HTR-8/SVneo (cell line): Measurements from ENCODE around the gene MCUB.

Experiments used
- DNase-seq: peaks from one replicate; pipeline ENCODE4 v3.0.0; 2011; ENCODE audit warnings: low spot score, mixed read lengths; ENCODE audit not compliant: insufficient read length
- FAIRE-seq: peaks from 2 replicates; lab custom pipeline; 2011; peaks lifted over from hg19 to GRCh38; lab: Jason Lieb, UNC

The MCUB gene

DNA sequence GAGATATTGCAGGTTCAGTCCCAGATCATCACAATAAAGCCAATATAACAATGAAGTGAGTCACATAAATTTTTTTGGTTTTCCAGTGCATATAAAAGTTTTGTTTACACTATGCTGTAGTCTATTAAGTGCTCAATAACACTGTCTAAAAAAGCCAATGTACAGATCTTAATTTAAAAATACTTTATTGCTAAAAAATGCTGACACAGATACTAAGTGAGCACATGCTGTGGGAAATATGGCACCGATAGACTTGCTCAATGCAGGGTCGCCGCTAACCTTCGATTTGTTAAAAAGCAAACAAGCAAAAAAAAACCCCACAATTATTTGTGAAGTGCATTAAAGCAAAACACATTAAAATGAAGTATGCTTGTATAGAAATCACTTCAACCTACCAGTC, 159.6 kb downstream of the MCUB start:
- no peak for DNase-seq
- FAIRE-seq: no peak

DNA sequence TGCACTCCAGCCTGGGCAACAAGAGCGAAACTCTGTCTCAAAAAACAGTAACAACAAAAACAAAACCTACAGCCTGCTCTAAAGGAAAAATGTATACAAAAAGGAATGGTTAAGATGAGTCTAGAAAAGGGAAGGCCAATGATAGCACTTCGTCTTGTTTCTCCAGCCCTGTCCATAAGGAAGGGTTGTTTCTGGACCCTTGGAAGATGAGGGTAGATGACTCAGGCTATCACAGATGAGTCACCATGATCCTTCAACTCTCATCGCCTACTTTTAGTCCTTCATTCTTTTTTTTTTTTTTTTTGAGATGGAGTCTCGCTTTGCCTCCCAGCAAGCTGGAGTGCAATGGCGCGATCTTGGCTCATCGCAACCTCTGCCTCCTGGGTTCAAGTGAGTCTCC, 161.0 kb downstream of the MCUB start:
- DNase-seq: peak; percentile 45
- FAIRE-seq: no peak

DNA sequence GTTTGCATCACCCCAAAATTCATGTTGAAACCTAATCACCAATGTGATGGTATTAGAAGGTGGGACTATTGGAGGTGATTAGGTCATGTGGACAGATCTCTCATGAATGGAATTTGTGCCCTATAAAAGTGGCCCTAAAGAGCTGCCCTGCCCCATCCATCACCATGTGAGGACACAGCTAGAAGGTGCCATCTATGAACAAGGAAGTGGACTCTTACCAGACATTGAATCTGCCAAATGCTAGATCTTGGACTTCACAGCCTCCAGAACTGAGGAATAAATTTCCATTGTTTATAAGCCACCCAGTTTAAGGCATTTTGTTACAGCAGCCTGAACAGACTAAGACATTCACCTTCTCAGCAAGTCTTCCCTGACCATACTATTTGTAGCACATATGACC, 162.3 kb downstream of the MCUB start:
- DNase-seq (no peak), FAIRE-seq (peak; percentile 20)

DNA sequence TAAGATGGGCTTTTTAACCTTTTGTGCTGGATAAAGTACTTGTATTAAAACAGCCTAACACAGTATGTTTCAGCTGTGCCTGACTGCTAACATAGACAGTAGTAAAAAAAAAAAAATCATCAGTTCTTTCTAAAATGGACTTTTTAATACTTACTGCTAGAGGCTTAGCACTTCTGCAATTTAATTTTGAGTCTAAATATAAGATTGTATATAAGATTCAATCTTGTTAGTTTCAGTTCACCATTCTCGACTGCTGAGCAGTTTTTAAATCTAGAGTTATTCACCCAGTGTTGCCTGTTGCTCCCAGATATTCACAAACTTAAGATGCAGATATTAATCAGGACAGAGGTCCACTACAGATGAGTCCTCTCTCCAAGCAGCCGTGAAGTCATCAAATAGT, 163.1 kb downstream of the MCUB start:
- FAIRE-seq: no peak
- DNase-seq: no peak

DNA sequence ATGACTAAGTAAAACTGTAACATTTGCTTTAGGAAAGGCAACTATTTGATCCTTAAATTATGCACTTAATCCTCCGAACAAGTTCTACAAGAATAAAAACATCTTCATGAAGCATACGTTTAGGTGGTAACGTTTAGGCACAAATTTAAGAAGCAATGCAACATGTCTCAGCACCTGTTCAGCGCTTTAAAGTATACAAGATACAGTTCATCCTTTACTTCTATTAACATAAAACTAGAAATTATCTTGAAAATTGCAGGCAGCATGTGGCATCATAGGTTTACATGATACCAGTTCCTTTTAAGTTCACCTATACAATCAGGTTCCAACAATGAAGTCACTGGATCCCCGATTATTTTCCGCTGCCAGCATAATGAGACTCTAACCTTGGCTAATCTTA, 168.3 kb downstream of the MCUB start:
- DNase-seq (no peak), FAIRE-seq (no peak)

DNA sequence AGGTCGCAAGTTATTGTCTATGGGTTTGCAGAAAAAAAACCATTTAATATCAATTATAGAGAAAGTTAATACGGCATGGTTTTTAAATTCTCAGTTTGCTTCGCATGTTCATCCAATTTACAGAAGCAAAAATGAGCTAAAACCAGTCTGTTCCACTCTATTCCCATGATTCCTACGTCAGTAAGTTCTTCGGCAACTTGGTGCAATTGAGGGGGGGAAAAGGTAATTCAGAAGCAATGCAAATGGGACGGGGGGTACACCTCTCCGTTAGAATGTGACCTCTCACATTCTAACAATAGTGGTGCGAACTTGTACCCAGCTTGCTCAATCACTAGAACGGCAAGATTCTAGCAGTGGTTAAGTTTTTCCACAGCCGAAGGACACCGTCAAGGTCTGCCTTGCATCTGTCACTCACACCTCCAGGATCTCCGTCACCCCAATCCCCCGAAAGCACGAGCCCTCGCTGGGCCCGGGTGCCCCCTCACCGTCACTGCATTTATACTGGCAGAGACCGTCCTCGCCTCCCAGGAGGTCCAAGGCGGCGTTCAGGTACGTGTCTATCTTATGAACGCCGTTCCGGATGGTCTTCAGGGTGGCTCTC, 169.2 kb downstream of the MCUB start:
- FAIRE-seq (peak; percentile 57), DNase-seq (peak; percentile 12)

DNA sequence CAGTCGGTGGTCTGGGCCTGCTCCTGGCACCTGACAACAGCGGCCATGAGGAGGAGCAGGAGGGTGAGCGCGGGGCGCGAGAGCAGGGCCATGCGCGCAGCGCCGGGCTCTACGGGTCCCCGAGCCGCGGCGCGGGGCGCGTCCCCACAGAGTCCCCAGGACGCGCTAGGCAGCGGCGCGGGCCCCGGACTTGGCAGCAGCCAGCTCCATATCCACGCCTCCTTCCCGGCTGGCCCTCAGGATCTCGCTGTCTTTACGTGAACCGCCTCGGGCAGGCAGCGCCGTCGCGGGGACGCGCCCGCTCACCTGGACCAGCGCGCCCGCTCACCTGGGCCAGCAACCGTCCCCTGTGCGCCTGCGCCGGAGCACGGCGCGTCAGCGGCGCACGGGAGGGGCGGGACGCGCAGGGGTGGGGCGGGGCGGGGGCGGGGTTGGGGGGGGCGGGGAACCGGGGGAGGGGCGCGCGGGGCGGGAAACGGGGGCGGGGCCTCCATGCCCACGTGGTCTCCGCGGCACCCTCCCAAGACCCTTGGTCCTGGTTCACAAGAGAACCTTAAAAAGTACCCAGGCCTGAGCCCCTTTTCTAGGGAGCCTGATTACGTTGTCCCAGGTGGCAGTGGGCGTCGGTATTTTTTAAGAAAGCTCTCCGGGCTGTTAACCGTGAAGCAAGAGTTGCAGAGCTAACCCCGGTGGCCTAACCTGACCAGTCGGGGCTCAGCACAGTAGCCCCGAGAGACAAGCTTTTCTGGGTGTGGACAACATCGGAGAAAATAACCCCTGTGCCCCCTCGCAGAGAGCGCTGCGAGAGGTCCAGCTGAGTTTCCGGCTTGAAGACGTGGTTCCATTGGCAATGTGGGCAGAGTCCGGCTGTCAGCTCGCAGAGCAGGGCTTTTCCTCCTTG, 169.9 kb downstream of the MCUB start, which contains the start of gene PLA2G12A:
TSS of gene PLA2G12A (minus strand) at position 353 of the 901 bp plus-strand sequence. CDS start at position 92, 261 bp downstream.
- FAIRE-seq: peak; percentile 52
- DNase-seq: peak; percentile 60

DNA sequence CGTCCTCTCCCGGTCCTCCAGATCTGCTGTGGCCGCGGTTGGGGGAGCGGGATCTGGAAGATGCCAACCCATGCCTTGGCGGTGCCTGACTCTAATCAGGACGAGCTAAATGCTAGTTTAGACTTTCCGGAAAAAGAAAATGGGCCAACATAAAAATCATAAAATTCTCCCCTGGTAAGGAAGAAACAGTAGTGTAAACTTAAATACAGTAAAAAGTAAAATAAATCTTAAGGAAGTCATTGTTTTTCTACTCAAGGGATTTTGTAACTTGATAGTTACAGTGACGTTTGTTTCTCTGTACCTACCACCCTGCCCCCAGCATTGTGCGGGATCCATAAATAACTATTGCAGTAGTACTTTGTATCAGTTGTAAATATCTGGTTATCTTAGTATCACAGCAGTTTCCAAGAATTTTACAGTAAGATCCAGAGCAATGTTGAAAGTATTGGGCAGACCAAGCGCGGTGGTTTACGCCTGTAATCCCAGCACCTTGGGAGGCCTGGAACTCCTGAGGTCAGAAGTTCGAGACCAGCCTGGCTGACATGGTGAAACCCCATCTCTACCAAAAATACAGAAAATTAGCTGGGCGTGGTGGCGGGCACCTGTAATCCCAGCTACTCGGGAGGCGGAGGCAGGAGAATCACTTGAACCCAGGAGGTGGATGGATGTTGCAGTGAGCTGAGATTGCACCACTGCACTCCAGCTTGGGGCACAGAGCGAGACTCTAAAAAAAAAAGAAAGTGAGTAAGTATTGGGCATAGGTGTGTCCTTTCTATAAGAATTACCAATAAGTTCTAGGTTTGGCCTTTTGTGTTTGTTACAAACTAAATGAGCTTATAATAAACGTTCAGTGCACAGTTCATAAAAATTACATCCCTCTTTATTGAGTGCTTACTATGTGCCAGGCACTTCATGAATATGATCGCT, 170.8 kb downstream of the MCUB start:
- FAIRE-seq: no peak
- no peak for DNase-seq

DNA sequence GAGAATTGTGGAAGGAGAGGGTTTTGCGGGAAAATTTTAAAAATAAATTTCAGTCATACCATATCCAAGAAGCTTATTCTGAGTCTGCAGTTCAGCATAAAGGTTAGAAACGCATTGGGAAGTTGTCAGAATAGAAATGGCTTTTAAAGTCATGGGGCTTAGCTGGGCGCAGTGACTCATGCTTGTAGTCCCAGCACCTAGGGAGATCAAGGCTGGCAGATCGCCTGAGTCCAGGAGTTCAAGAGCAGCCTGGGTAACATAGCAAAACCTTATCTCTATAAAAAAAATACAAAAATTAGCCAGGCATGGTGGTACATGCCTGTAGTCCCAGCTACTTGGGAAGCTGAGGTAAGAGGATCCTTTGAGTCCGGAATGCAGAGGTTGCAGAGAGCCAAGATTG, 173.7 kb downstream of the MCUB start:
- DNase-seq (no peak), FAIRE-seq (no peak)

DNA sequence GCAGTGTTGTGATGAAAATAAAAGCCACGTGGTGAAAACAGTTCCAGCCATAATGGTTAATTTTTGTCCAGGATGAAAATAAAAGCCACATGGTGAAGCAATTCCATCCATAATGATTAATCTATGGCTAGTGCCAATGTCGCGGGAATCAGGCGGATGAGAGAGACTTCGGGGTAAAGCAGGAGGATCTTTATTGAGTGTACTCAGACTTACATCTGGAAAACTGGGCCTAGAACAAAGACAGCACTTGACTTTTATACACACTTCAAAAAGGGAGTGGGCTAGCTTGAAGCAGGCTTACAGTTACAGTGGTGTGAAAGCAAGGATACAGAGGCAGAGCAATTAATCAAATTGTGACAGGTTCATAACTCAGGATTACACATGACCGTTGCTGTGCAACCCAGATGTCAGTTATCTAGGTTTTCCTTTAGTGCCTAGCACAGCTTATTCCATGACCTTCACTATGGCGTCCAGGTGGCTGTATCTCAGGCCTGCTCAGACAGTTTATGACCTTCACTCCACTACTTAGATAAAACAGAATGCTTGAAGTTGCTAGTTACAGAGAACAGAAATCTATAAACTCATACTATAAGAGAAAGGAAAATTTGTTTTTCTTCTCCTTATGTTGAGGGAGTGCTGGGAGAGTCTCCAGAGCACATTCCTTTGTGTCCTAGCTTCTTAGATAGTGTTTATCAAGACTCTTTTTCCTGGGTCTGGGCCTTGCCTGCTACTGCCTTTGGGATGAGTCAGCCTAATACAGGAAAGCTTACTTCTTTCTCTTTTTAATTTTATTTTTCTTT, 175.7 kb downstream of the MCUB start:
- DNase-seq (no peak), FAIRE-seq (no peak)
